Measurements from ENCODE around the gene APCDD1.

- TF ChIP-seq, protein P1, sequence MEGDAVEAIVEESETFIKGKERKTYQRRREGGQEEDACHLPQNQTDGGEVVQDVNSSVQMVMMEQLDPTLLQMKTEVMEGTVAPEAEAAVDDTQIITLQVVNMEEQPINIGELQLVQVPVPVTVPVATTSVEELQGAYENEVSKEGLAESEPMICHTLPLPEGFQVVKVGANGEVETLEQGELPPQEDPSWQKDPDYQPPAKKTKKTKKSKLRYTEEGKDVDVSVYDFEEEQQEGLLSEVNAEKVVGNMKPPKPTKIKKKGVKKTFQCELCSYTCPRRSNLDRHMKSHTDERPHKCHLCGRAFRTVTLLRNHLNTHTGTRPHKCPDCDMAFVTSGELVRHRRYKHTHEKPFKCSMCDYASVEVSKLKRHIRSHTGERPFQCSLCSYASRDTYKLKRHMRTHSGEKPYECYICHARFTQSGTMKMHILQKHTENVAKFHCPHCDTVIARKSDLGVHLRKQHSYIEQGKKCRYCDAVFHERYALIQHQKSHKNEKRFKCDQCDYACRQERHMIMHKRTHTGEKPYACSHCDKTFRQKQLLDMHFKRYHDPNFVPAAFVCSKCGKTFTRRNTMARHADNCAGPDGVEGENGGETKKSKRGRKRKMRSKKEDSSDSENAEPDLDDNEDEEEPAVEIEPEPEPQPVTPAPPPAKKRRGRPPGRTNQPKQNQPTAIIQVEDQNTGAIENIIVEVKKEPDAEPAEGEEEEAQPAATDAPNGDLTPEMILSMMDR (IDR thresholded peaks at IDR 0.05; ENCODE audit: insufficient read depth, low read depth, low read length): no peak
- no peak for TF ChIP-seq EZH2 (IDR thresholded peaks at IDR 0.05; ENCODE audit: insufficient read depth, low read length)
These were observed 5.2 kb downstream of the APCDD1 start for GRCh38 chr18:10459587-10459986.

Data from astrocyte (in vitro differentiated cells and primary cell).